HG02623 (cell line): ENCODE measurements around the gene SCN5A.

ENCODE experiments used
- ATAC-seq: cut with Tn5 transposase; IDR thresholded peaks from one replicate; pipeline ENCODE4 v1.9.1; 2021; ENCODE audit warnings: moderate library complexity; ENCODE audit not compliant: unreplicated experiment

Gene SCN5A

GRCh38 chr3:38545983-38546382 is 103.5 kb downstream of the SCN5A start:
- no peak for ATAC-seq

DNA sequence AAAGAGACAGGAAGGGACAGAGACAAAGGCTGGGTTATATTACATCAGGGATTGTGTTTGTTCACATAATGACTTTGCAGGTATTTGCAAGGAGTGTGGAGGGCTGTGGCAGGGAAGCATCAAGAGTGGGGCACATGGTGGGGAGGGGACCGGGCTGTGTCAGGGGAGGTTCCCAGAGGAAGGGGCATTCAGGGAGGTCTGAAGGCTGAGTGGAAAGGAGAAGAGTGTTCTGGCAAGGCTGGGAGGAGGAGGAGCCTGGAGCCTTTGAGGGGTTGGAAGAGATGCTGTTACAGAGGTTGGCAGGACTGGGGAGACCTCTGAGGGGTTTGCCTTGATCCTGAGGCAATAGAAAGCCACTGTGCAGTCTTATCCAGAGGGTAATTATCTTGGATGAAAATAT is 103.9 kb downstream of the SCN5A start:
- ATAC-seq: no peak

GRCh38 chr3:38544926-38545325 is 104.6 kb downstream of the SCN5A start:
- no peak for ATAC-seq

- ATAC-seq: no peak
Measured at GRCh38 chr3:38543586-38543985, 105.9 kb downstream of the SCN5A start.

DNA sequence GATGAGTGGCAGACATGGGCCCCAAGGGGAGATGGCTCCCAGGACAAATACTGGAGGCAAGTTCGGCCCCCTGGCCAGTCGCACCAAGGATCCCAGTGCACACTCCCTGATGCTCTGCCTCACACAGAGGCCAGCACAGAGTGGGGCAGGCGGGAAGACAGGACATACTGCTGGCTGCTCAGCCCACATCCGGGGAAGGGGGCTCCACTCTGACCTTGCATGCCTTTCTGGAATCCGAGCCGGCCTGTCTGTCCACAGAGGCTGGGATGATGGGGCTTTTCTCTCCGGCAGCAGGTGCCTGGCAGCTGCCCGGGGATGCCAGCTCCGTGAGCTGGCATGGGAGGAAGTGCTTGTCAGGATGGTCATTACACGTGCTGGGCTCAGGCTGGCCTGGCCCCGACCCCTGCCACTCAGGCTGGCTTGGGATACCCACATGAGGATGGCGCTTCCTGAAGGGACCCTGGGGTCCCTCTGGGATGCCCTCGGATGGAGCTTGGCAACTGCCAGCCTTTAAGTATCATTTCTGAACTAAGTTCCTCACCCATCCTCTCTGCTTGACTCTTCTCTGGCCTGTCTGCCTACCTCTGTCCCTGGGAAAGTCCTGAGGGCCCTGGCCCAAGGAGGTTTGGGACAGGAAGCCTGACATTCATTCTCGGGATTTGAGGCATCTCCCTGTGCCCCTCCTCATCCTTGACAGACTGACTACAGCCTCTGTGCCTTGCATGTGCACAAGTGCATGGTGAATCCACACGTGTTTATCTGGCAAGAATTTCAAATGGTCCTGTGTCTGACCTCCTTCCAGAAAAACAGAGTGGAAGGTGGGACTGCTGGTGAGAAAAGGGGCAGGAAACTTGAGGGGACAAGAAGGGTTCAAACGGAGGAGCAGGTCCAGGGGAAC is 106.8 kb downstream of the SCN5A start:
- ATAC-seq: no peak

DNA sequence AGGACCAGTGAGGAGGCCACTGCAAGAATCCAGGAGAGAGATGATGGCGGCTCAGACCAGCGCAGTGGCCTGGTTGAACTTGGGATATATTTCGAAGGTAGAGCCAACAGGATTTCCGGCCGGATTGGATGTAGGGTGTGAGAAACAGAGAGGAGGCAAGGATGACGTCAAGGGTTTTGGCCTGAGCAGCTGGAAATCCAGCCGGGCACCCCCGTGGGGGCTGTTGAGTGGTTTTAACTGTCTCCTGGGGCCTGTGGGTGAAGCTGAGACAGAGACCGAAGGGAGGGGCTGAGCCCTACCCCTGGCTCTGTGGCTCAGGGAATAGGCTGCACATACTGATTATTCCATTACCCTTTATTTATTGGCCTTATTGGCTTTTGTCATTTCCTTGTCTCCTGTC is 107.7 kb downstream of the SCN5A start:
- ATAC-seq: no peak

- no peak for ATAC-seq
Measured at GRCh38 chr3:38538773-38539353, 110.6 kb downstream of the SCN5A start.

GRCh38 chr3:38536671-38537070 is 112.8 kb downstream of the SCN5A start:
- ATAC-seq: no peak

DNA sequence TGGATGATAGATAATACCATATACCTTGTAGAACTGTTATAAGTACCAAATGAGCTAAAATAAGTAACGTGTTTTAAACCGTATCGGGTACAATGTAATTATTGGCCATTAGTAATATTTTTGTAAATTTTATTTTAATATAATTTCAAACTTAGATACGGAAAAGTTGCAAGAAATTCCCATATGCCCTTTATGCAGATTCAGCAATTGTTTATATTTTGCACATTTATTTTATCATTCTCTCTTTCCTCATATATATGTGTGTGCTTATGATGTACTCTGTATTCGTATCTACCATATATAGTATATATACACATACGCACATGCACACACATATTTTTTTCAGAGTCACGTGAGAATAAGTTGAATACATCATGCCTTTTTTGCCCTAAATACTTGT is 114.9 kb downstream of the SCN5A start:
- no peak for ATAC-seq

DNA sequence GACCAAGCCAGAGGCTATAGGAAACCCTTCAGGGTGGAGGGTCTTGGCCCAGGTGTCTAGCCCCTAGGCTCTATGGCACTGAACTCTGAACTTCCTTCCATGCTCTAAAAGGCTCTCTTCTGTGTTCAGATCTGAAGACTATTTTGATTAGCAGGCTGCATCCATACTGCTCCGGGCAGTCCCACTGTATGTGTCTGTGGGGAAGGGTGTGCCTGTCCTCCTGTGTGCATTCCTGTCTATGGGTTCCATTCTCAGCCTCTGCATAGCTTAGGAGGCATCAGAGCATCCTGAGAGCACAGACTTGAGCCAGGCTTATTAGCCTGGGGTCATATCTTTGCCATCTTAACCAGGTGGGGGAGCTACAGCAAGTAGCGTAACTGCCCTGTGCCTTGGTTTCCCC is 115.3 kb downstream of the SCN5A start:
- ATAC-seq: no peak

GRCh38 chr3:38533285-38533976 is 116.1 kb downstream of the SCN5A start:
- ATAC-seq: no peak

- ATAC-seq: no peak
Measured at GRCh38 chr3:38532529-38532928, 117.0 kb downstream of the SCN5A start.

- no peak for ATAC-seq
Measured at GRCh38 chr3:38528457-38528856, 121.0 kb downstream of the SCN5A start.

DNA sequence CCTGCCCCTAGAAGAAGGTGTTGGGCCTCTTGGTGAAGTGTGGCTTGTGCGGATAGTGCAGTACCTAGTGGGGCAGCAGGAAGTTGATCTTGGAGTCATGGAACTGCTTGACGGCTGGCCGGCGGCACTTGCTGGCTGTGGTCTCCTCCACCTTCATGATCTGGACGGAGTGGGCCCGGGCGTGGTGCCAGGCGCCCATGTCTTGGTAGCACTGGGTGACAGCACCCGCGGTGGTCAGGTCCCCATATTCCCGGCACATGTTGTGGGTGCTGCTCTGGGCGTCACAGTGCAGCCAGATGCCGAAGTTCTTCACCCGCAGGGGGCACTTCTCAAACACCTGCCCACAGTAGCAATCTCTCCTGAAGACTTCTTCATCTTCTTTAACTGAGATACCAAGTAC is 122.7 kb downstream of the SCN5A start:
- no peak for ATAC-seq

GRCh38 chr3:38524141-38524739 is 125.2 kb downstream of the SCN5A start:
- no peak for ATAC-seq

DNA sequence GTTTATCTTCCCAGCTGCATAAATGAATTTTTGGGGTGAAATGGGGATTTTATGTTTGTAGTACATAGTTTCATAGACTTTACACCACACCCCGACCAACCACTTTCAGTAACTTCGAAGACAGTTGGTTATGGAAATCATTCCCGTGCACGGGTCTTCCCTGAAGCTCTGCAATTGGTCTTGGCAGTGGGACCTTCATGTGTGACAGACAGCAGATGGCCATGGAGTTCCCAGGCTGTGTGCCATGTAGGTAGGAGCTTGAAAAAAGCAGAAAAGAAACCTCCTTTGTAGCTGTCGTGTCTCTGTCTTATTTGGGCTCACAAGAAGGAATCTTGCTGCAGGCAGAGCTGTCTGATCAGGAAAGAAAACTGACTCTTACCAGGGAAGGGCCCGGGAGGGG is 127.5 kb downstream of the SCN5A start:
- no peak for ATAC-seq

- ATAC-seq: no peak
Measured at GRCh38 chr3:38521391-38521987, 128.0 kb downstream of the SCN5A start.

- no peak for ATAC-seq
Measured at GRCh38 chr3:38519651-38520050, 129.8 kb downstream of the SCN5A start.

GRCh38 chr3:38519000-38519399 is 130.5 kb downstream of the SCN5A start:
- no peak for ATAC-seq

- ATAC-seq: no peak
Measured at GRCh38 chr3:38516669-38517068, 132.8 kb downstream of the SCN5A start.

GRCh38 chr3:38515367-38515766 is 134.1 kb downstream of the SCN5A start:
- no peak for ATAC-seq
